Uterus (tissue), 2 donors: ENCODE measurements around the gene LY6G6D.

ENCODE experiments used
- POLR2A ChIP-seq, 2 donors: fragments of 450-650 bp; IDR thresholded peaks; one replicate each; pipeline ENCODE4 v1.6.1; 2016; ENCODE audit warnings: antibody characterized with exemption in 2 of 2, mild to moderate bottlenecking in 1 of 2, moderate library complexity in 1 of 2
- TF ChIP-seq, protein P1 (sequence below), 4 experiments: fragments of 200-600 bp in 2 of 4; fragments of 450-650 bp in 2 of 4; sonication (generic) in 2 of 4; IDR thresholded peaks; one replicate each; pipeline ENCODE4 v1.5.1; 2016 to 2019; ENCODE audit warnings: antibody characterized with exemption in 4 of 4, mild to moderate bottlenecking in 2 of 4, moderate library complexity in 1 of 4

- TF ChIP-seq, protein P1, sequence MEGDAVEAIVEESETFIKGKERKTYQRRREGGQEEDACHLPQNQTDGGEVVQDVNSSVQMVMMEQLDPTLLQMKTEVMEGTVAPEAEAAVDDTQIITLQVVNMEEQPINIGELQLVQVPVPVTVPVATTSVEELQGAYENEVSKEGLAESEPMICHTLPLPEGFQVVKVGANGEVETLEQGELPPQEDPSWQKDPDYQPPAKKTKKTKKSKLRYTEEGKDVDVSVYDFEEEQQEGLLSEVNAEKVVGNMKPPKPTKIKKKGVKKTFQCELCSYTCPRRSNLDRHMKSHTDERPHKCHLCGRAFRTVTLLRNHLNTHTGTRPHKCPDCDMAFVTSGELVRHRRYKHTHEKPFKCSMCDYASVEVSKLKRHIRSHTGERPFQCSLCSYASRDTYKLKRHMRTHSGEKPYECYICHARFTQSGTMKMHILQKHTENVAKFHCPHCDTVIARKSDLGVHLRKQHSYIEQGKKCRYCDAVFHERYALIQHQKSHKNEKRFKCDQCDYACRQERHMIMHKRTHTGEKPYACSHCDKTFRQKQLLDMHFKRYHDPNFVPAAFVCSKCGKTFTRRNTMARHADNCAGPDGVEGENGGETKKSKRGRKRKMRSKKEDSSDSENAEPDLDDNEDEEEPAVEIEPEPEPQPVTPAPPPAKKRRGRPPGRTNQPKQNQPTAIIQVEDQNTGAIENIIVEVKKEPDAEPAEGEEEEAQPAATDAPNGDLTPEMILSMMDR (IDR thresholded peaks at IDR 0.05): no peak
- TF ChIP-seq POLR2A (IDR thresholded peaks at IDR 0.05): no peak
Observed at GRCh38 chr6:31708224-31708623, 6.9 kb upstream of the LY6G6D start.
